Dedifferentiated amniotic fluid mesenchymal stem cell (primary cell): ENCODE measurements around the gene LMF1.
A peak's percentile ranks its signal among the peaks of the same experiment; 100 is the strongest.

Source experiments
- DNase-seq: peaks from one replicate; pipeline ENCODE4 v3.0.0-alpha.2; 2016; ENCODE audit errors: extremely low spot score

LMF1 gene

GRCh38 chr16:929227-930073, 41.3 kb downstream of the LMF1 start:
- DNase-seq: no peak

GRCh38 chr16:928526-928925, 42.3 kb downstream of the LMF1 start:
- DNase-seq: no peak

- DNase-seq: no peak
Measured at GRCh38 chr16:927931-928330, 42.9 kb downstream of the LMF1 start.

GRCh38 chr16:927406-927805, 43.4 kb downstream of the LMF1 start:
- DNase-seq: no peak

GRCh38 chr16:926715-927114, 44.1 kb downstream of the LMF1 start:
- no peak for DNase-seq

- DNase-seq: no peak
Measured at GRCh38 chr16:924806-925205, 46.0 kb downstream of the LMF1 start.

- DNase-seq: no peak
Measured at GRCh38 chr16:924063-924462, 46.7 kb downstream of the LMF1 start.

- DNase-seq: no peak
Measured at GRCh38 chr16:923184-923583, 47.6 kb downstream of the LMF1 start.

- no peak for DNase-seq
Measured at GRCh38 chr16:922051-922450, 48.7 kb downstream of the LMF1 start.

- DNase-seq: no peak
Measured at GRCh38 chr16:921321-921905, 49.4 kb downstream of the LMF1 start.

GRCh38 chr16:920717-921116, 50.1 kb downstream of the LMF1 start:
- peak; percentile 33 for DNase-seq

GRCh38 chr16:920051-920681, 50.6 kb downstream of the LMF1 start:
- peak; percentile 26 for DNase-seq

- no peak for DNase-seq
Measured at GRCh38 chr16:919658-920050, 51.1 kb downstream of the LMF1 start.

- DNase-seq: no peak
Measured at GRCh38 chr16:918741-919657, 51.8 kb downstream of the LMF1 start.

GRCh38 chr16:918068-918467, 52.7 kb downstream of the LMF1 start:
- DNase-seq: no peak

GRCh38 chr16:917591-918061, 53.2 kb downstream of the LMF1 start:
- no peak for DNase-seq

GRCh38 chr16:916035-916799, 54.6 kb downstream of the LMF1 start:
- no peak for DNase-seq

GRCh38 chr16:915546-915945, 55.2 kb downstream of the LMF1 start:
- DNase-seq: no peak

- DNase-seq: no peak
Measured at GRCh38 chr16:914440-914839, 56.3 kb downstream of the LMF1 start.

GRCh38 chr16:913817-914439, 56.9 kb downstream of the LMF1 start:
- DNase-seq: no peak
